Subcutaneous abdominal adipose tissue (tissue), 5 donors: ENCODE data around the gene CUX1.
"Not testable (repeated sequence)": the region's sequence is repeated elsewhere in the genome, so short reads cannot be mapped to it uniquely, and the experiment has no call there.

Experiments used
- H3K27ac ChIP-seq: one replicate; pipeline ENCODE4 v1.7.0; 2013; ENCODE audit warnings: low read depth, mild to moderate bottlenecking, inconsistent platforms, low read length, moderate library complexity
- H3K27me3 ChIP-seq, 5 donors: one replicate each; pipeline ENCODE4 v1.7.0; 2013; ENCODE audit warnings: low read length in 5 of 5, inconsistent platforms in 1 of 5; ENCODE audit not compliant: control insufficient read depth in 5 of 5, insufficient read depth in 4 of 5
- H3K36me3 ChIP-seq, 5 donors: one replicate each; pipeline ENCODE4 v1.7.0; 2013; ENCODE audit warnings: low read length in 5 of 5; ENCODE audit not compliant: control insufficient read depth in 5 of 5, insufficient read depth in 5 of 5
- H3K4me1 ChIP-seq, 5 donors: one replicate each; pipeline ENCODE4 v1.7.0; 2013; ENCODE audit warnings: low read length in 5 of 5, mild to moderate bottlenecking in 3 of 5, moderate library complexity in 1 of 5; ENCODE audit not compliant: control insufficient read depth in 5 of 5, insufficient read depth in 5 of 5
- H3K4me3 ChIP-seq, 5 donors: one replicate each; pipeline ENCODE4 v1.7.0; 2013; ENCODE audit warnings: low read length in 5 of 5, low read depth in 1 of 5
- H3K9ac ChIP-seq, 5 donors: one replicate each; pipeline ENCODE4 v1.7.0; 2013; ENCODE audit warnings: low read length in 5 of 5, mild to moderate bottlenecking in 4 of 5, moderate library complexity in 3 of 5
- H3K9me3 ChIP-seq, 5 donors: one replicate each; pipeline ENCODE4 v1.7.0; 2013; ENCODE audit warnings: low read length in 5 of 5; ENCODE audit not compliant: control insufficient read depth in 5 of 5
- donor health status: healthy.
- donor health status: healthy.
- donor health status: healthy.
- donor health status: healthy.
- donor health status: healthy.

The CUX1 gene

GRCh38 chr7:101915000-101915399, 97.6 kb downstream of the CUX1 start:
- Histone ChIP-seq H3K36me3 (peaks cover 0 to 34% (median 27%) of the 10 kb centered on the region in 5 donors), H3K27ac (no peak overlapping the region), H3K9ac (no peak overlapping the region), H3K27me3 (no peaks in the 10 kb centered on the region), H3K4me1 (peaks cover 0 to 15% (median 12%) of the 10 kb centered on the region in 5 donors), H3K9me3 (no peaks in the 10 kb centered on the region), H3K4me3 (no peak overlapping the region)

- H3K9ac ChIP-seq: no peak overlapping the region
- no peaks in the 10 kb centered on the region for H3K9me3 ChIP-seq
- no peak overlapping the region for H3K27ac ChIP-seq
- peaks cover 0 to 15% (median 12%) of the 10 kb centered on the region in 5 donors for H3K4me1 ChIP-seq
- H3K4me3 ChIP-seq: no peak overlapping the region
- no peaks in the 10 kb centered on the region for H3K27me3 ChIP-seq
- H3K36me3 ChIP-seq: peaks cover 0 to 34% (median 27%) of the 10 kb centered on the region in 5 donors
These were observed 98.8 kb downstream of the CUX1 start for GRCh38 chr7:101916041-101916800.

GRCh38 chr7:101916876-101917275, 99.5 kb downstream of the CUX1 start:
- no peak overlapping the region for H3K9ac ChIP-seq
- H3K4me3 ChIP-seq: no peak overlapping the region
- H3K4me1 ChIP-seq: peaks cover 0 to 15% (median 12%) of the 10 kb centered on the region in 5 donors
- H3K36me3 ChIP-seq: peaks cover 0 to 34% (median 27%) of the 10 kb centered on the region in 5 donors
- no peak overlapping the region for H3K27ac ChIP-seq
- H3K27me3 ChIP-seq: no peaks in the 10 kb centered on the region
- no peaks in the 10 kb centered on the region for H3K9me3 ChIP-seq

- H3K4me3 ChIP-seq: no peak overlapping the region
- no peaks in the 10 kb centered on the region for H3K27me3 ChIP-seq
- peaks cover 0 to 34% (median 27%) of the 10 kb centered on the region in 5 donors for H3K36me3 ChIP-seq
- H3K9me3 ChIP-seq: no peaks in the 10 kb centered on the region
- no peak overlapping the region for H3K27ac ChIP-seq
- peaks cover 0 to 10% (median 7%) of the 10 kb centered on the region in 5 donors for H3K4me1 ChIP-seq
- no peak overlapping the region for H3K9ac ChIP-seq
These were observed 100.1 kb downstream of the CUX1 start for GRCh38 chr7:101917566-101917965.

GRCh38 chr7:101918426-101918825, 101.0 kb downstream of the CUX1 start:
- Histone ChIP-seq H3K27ac (no peak overlapping the region), H3K4me1 (peaks cover 0 to 7% (median 6%) of the 10 kb centered on the region in 5 donors), H3K4me3 (no peak overlapping the region)

GRCh38 chr7:101919363-101920115, 102.1 kb downstream of the CUX1 start:
- Histone ChIP-seq H3K27ac (no peak overlapping the region), H3K4me3 (no peak overlapping the region), H3K4me1 (no peaks in the 10 kb centered on the region), H3K27me3 (no peaks in the 10 kb centered on the region), H3K9me3 (no peaks in the 10 kb centered on the region), H3K36me3 (peaks cover 0 to 36% (median 27%) of the 10 kb centered on the region in 5 donors), H3K9ac (no peak overlapping the region)

More at GRCh38 chr7:101918426-101918825, 101.0 kb downstream of the CUX1 start:
- H3K36me3 ChIP-seq: peaks cover 0 to 34% (median 27%) of the 10 kb centered on the region in 5 donors
- H3K27me3 ChIP-seq: no peaks in the 10 kb centered on the region
- H3K9me3 ChIP-seq: no peaks in the 10 kb centered on the region
- H3K9ac ChIP-seq: no peak overlapping the region

- Histone ChIP-seq H3K9me3 (no peaks in the 10 kb centered on the region), H3K36me3 (peaks cover 0 to 35% (median 23%) of the 10 kb centered on the region in 5 donors), H3K27ac (no peak overlapping the region), H3K27me3 (no peaks in the 10 kb centered on the region), H3K9ac (no peak overlapping the region), H3K4me1 (no peaks in the 10 kb centered on the region), H3K4me3 (no peak overlapping the region)
These were observed 103.6 kb downstream of the CUX1 start for GRCh38 chr7:101921061-101921460.

- H3K9me3 ChIP-seq, H3K4me3 ChIP-seq, H3K9ac ChIP-seq, H3K27me3 ChIP-seq, H3K27ac ChIP-seq, H3K4me1 ChIP-seq: not testable (repeated sequence)
- peaks cover 0 to 28% (median 17%) of the 10 kb centered on the region in 5 donors for H3K36me3 ChIP-seq
These were observed 104.4 kb downstream of the CUX1 start for GRCh38 chr7:101921546-101922489.

GRCh38 chr7:101922631-101923601, 105.5 kb downstream of the CUX1 start:
- Histone ChIP-seq H3K4me3 (no peak overlapping the region), H3K27me3 (no peaks in the 10 kb centered on the region), H3K36me3 (peaks cover 0 to 17% (median 10%) of the 10 kb centered on the region in 5 donors), H3K4me1 (peaks cover 0 to 4% (median 0%) of the 10 kb centered on the region in 5 donors), H3K9me3 (no peaks in the 10 kb centered on the region), H3K9ac (no peak overlapping the region), H3K27ac (no peak overlapping the region)
